GM10847 (cell line): ENCODE results near the gene NAA40.

Experiments
- POLR2A ChIP-seq: IDR thresholded peaks from 2 replicates; pipeline ENCODE4 v1.6.1; 2011; ENCODE audit not compliant: insufficient read length; ENCODE audit errors: extremely low read depth

NAA40 gene

GRCh38 chr11:63986932-63987513 lies 48.2 kb downstream of the NAA40 start:
- no peak for TF ChIP-seq POLR2A

DNA sequence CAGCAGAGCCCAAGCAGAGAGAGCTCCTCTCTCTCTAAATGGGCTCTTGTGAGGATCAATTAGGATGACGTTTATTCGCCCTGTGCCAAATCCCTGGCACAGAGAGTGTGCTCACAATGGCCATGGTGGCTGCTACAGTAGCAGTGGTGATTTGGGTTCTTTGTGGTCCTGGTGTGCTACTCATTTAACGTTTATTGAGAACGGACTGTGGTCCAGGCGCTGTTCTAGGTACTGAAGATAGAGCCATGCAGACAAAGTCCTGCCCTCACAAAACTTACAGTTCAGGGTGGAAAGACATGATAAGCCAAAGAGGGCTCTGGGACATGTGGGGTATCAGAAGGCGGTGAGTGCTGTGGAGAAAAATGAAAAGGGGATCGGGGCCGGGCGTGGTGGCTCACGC lies 52.8 kb downstream of the NAA40 start:
- no peak for TF ChIP-seq POLR2A

GRCh38 chr11:63993100-63993499 lies 54.3 kb downstream of the NAA40 start:
- no peak for TF ChIP-seq POLR2A

- TF ChIP-seq POLR2A, result no peak
Measured at GRCh38 chr11:63993993-63994392, 55.2 kb downstream of the NAA40 start.

DNA sequence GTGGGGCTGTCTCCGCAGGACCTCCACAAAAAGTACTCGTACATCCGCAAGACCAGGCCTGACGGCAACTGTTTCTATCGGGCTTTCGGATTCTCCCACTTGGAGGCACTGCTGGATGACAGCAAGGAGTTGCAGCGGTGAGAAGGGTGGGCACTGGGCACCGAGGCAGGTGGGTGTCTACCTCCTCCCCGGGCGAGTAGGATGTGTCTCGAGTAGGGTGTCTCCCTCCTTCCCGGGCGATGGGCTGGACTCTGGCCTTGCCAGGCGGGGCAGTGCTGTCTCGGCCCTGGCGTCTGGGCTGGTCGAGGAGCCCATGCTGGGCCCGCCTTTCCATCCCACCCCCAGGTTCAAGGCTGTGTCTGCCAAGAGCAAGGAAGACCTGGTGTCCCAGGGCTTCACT lies 57.7 kb downstream of the NAA40 start:
- TF ChIP-seq POLR2A, result no peak

DNA sequence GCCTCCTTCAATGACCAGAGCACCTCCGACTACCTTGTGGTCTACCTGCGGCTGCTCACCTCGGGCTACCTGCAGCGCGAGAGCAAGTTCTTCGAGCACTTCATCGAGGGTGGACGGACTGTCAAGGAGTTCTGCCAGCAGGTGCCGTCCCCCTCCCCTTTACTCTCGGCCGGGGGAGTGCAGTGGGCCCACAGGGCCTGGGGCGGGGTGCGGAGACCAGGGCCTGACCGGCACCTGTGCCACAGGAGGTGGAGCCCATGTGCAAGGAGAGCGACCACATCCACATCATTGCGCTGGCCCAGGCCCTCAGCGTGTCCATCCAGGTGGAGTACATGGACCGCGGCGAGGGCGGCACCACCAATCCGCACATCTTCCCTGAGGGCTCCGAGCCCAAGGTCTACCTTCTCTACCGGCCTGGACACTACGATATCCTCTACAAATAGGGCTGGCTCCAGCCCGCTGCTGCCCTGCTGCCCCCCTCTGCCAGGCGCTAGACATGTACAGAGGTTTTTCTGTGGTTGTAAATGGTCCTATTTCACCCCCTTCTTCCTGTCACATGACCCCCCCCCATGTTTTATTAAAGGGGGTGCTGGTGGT lies 58.4 kb downstream of the NAA40 start:
- no peak for TF ChIP-seq POLR2A

DNA sequence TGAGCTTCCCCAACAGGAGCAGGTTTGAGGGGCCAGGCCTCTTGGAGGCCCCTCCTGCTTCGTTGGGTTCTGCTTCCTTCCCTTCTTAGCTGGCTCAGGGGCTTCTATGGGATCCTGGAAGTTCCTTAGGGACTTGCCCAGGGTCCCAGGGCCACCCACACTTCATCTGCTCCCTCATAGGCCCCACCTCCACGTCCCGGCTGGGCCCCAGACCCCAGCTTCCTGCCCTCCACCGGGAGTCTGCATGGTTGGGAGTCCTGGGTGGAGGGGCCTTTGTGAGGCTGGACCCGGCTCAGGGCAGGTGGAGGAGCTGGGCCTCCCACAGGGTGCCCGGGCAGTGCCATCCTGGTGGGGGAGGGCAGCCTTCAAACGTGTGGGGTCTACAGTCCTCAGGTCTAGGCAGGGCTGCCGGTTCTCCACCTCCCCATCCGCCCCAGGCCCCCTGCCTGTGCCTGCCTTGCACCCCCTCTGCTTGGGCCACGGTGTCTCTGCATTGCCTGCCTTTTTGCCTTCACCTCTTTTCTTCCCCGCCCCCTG lies 59.1 kb downstream of the NAA40 start:
- TF ChIP-seq POLR2A, result no peak

DNA sequence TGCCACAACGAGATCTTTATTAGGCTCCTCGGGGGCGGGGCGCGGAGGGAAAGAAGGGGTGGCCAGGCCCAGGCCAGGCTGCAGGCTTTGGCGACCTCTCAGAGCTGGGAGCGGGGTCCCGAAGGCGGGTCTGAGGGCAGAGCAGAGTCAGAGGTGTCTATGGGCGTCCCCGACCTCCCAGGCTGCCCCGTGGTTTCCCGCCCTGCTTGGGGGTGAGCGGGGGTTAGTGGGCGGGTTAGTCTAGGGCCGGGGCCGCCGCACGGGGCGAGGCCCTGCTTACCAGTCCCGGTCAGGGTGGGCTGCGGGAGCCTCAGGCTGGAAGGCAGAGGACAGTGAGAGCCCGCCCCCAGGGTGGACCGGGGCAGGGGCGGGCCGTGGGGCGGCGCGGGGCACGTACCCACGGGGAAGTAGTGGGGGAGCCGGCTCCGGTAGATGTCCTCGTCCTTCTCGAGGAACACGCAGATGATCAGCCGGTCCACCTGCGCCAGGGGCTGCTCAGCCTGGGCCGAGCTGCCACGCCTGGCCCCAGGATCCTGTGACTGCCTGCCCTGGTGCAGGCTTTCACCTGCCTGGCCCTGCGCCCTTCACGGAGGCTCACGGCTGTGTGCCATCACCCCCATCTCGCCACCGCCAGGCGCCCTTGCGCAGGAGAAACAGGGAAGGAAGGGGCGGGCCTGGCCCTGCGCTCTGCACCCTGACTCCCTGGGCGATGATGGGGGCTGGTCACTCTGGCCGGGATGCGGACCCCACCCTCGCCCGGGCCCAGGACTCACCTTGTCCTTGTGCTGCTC lies 60.0 kb downstream of the NAA40 start:
- TF ChIP-seq POLR2A, result no peak

GRCh38 chr11:63999349-64000025 lies 60.7 kb downstream of the NAA40 start:
- no peak for TF ChIP-seq POLR2A

GRCh38 chr11:64000026-64000739 lies 61.4 kb downstream of the NAA40 start:
- TF ChIP-seq POLR2A, result no peak

DNA sequence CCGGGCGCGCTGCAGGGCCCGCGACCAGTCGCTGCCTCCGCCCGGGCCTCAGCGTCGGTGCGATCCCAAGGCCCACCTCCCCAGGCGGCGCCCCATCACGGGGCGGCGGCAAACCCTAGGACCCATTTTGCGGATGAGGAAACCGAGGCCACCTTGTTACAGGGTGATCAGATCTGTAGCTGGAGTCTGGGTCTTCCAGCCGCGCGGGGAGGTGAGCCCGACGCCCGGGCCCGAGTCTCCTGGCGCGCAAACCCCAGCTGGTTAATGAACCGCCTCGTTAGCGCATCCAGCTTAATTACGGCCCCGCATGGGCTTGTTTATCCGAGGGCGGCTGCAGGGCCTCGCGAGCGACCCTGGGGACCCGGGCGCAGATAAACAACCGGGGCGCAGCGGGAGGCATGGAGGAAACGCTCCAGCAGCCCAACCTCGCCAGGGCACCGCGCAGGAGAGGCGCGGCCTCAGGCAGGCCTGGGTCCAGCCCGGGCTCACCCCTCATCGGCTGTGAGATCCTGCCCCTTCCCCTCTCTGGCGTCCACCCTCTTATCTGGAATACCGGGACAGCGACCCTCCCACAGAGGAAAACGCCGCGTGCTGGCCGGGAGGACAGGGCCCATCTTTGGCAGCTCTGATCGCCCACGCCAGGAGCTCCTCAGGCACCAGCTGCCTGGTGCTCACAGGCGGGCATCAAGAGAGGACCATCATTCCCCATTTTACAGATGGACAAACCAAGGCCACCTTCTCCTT lies 62.1 kb downstream of the NAA40 start:
- no peak for TF ChIP-seq POLR2A

DNA sequence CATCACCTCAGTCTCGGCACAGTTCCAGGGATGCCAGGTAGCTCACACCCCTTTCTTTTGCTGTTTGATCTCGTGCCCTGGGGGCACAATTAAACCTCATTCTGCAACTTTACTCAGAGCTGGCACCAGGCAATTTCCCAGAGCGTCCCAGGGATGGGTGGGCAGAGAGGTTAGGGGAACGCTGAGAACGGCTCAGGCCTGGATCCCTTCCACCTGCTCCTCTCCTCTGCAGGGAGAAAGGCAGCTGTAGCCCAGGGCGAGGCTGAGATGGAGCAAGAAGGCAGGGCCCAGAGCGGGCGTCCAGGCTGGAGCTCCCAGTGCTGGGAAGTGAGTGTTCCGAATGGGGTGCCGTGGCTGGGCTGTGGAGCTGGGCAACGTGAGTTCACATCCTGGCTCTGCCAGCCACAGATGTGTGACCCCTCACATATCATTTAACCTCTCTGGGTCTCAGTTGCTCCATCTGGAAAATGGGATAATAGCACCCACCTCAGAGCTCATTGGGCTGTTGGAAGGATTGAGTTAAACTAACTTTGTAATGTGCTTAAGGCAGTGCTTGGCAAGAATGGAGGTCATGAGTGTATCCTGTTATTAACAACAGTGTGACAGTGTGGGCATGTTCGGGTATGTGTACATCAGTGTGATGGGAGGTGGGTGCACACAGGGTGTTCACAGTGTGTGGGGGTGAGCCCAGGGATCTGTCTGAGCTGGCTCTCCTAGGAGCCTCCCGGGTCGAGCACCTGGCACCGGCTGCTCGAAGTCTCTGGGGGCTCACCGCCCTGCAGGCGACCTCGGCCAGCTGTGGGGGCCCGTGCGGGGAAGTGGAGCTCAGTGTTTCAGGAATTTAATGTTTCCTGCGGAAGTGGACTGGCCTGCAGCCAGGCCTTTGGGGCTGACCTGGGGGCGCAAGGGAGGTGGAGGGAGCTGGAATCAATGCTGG lies 63.0 kb downstream of the NAA40 start:
- TF ChIP-seq POLR2A, result no peak
